ENCODE data around the gene RAB11FIP4.
"Not testable (repeated sequence)": the region's sequence is repeated elsewhere in the genome, so short reads cannot be mapped to it uniquely, and the experiment has no call there.

The RAB11FIP4 gene

DNA sequence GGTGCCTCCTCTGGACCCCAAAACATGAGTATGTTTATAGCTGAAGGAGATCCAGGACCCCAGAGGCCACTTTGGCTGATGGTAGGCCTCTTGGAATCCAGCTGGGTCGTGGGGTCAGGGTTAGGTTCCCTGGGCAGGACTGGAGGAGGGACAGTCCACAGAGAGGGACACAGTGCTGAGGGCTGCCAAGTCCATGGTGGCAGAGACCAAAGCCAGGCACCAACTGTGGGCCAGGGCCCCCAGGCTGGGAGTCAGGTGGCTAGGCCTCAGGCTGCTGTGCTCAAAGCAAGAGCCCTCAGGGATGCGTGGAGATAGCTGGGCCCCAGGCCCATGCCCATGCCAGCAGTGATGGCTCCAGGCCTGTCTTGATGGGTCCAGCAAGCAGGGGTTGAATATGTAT, 44.1 kb downstream of the RAB11FIP4 start:
- FAIRE-seq = no peak
- DNase-seq (ENCODE audit: insufficient read length, low spot score) = no peak
- TF ChIP-seq, protein P1, sequence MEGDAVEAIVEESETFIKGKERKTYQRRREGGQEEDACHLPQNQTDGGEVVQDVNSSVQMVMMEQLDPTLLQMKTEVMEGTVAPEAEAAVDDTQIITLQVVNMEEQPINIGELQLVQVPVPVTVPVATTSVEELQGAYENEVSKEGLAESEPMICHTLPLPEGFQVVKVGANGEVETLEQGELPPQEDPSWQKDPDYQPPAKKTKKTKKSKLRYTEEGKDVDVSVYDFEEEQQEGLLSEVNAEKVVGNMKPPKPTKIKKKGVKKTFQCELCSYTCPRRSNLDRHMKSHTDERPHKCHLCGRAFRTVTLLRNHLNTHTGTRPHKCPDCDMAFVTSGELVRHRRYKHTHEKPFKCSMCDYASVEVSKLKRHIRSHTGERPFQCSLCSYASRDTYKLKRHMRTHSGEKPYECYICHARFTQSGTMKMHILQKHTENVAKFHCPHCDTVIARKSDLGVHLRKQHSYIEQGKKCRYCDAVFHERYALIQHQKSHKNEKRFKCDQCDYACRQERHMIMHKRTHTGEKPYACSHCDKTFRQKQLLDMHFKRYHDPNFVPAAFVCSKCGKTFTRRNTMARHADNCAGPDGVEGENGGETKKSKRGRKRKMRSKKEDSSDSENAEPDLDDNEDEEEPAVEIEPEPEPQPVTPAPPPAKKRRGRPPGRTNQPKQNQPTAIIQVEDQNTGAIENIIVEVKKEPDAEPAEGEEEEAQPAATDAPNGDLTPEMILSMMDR (IDR thresholded peaks at IDR 0.05; ENCODE audit: insufficient read depth, missing control alignments) = no peak

DNA sequence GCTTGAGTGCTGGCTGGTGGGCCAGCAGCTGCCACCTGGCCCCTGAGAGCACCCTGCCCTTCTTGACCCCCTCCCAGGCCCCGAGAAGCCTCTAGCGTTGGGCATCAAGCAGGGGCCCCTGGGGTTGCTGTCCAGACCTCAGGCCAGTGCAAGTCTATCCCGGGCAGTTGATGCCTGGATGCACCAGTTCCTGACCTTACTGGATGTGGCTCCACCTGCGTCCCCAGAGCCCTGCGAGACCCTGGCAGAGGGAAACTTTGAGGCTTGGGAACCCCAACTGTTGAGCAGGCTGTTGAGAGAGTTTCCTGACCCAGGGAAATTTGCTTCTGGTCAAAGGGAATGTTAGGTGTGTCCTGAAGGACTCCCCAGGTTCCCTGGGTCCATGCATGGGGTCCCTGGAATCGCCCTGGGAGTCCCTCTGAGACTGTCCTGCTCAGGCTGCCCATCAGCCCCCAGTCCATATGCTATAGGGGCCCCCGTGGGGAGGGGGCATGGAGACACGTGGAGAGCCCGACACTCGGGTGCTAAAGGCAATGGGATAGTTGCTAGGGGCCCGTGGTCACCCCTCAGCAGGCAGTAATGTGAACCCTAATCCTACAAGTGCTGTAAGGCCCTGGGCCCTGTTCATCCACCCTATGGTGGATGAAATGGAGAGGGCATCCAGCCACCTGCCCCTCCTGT, 46.4 kb downstream of the RAB11FIP4 start:
- no peak for DNase-seq (ENCODE audit: insufficient read length, low spot score)
- TF ChIP-seq, protein P1 (IDR thresholded peaks at IDR 0.05; ENCODE audit: insufficient read depth, missing control alignments) = no peak
- no peak for FAIRE-seq

DNA sequence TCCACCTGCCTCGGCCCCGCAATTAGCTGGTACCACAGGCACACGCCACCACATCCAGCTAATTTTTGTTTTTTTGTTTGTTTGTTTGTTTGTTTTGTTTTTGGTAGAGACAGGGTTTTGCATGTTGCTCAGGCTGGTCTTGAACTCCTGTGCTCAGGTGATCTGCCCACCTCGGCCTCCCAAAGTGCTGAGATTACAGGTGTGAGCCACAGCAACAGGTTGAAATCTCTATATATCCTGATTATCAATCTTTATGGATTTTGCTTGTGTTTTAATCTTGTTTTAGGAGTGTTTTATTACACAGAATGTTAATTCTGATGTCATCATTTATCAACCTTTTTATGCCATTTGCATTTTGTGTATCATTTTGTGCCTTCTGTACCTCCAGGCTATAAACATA, 48.2 kb downstream of the RAB11FIP4 start:
- DNase-seq (ENCODE audit: insufficient read length, low spot score) = no peak
- no peak for FAIRE-seq
- TF ChIP-seq, protein P1 (IDR thresholded peaks at IDR 0.05; ENCODE audit: insufficient read depth, missing control alignments) = no peak

DNA sequence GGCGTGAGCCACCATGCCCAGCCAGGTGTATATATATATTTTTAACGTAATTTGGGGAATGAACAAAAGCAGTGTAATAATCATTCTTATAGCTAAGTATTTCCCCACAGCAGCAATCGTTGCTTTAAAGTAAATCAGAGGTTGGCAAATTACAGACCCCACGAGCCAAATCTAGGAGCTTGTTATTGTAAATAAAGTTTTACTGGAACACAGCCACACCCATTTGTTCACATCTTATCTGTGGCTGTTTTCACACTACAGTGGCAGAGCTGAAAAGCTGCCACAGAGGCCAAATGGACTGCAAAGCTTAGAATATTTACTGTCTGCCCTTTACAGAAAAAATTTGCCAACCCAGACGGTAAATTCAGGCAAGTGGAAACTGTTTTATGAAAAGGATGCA, 50.8 kb downstream of the RAB11FIP4 start:
- no peak for DNase-seq (ENCODE audit: insufficient read length, low spot score)
- TF ChIP-seq, protein P1 (IDR thresholded peaks at IDR 0.05; ENCODE audit: insufficient read depth, missing control alignments) = no peak
- no peak for FAIRE-seq

DNA sequence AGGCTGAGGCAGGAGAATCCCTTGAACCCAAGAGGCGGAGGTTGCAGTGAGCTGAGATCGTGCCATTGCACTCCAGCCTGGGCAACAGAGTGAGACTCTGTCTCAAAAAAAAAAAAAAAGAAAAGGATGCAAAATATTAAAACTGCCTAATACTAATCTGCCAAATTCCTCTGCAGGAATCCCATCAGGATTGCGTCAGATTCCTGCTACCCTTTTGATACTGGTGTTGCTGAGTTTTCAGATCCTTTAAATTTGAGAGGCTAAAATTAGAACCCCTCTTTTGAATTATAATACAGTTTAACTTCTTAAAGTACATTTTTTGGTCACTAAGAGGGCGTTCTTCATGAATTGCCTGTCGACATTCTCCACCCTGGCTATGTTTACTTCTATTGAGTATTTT, 51.4 kb downstream of the RAB11FIP4 start:
- DNase-seq (ENCODE audit: insufficient read length, low spot score); FAIRE-seq: not testable (repeated sequence)

DNA sequence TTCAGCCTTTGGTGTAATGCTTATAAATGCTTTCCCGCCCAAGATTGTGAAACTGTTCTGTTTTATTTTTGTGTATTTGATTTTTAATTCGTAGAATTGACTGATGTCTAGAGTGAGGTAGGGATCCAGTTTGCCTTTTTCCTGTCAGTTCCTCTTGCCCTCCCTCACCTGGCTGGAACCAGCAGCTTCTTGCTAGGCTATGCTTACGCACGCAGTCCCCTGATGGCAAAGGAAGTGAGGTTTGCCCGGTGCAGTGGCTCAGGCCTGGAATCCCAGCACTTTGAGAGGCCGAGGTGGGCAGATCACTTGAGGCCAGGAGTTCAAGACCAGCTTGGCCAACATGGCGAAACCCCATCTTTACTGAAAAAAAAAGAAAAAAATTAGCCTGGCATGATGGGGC, 51.9 kb downstream of the RAB11FIP4 start:
- DNase-seq (ENCODE audit: insufficient read length, low spot score) (no peak), FAIRE-seq (no peak)
- TF ChIP-seq, protein P1 (IDR thresholded peaks at IDR 0.05; ENCODE audit: insufficient read depth, missing control alignments) = no peak

DNA sequence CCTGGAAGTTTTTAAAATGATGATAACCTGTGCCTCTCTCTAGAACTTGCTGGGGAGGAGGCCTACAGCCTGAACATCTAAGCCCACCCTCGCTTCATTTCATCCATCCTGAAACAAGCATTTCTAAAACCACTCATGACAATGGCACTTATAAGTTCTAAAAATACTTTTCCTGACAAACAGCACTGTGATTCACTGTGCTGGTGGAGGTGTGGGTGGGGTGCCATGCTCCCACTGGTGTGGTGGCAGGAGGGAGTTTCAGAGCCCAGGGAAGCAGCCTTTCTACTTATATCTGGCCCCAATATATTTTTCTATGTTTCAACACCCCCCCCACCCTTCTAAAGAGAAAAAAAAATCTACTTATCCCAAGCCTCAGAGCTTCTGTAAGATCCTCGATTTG, 52.6 kb downstream of the RAB11FIP4 start:
- DNase-seq (ENCODE audit: insufficient read length, low spot score) = no peak
- FAIRE-seq = no peak
- TF ChIP-seq, protein P1 (IDR thresholded peaks at IDR 0.05; ENCODE audit: insufficient read depth, missing control alignments) = no peak
